Activated CD4-positive, alpha-beta T cell treated with anti-CD3 and anti-CD28 coated beads, Interleukin-10, Interleukin-2, amounts not matched to agents 100 ng/mL and 50 ng/mL, durations not matched to agents 16 hours and 8 hours (primary cell): ENCODE measurements around the gene NPAS4.
"Not testable (repeated sequence)": the region's sequence is repeated elsewhere in the genome, so short reads cannot be mapped to it uniquely, and the experiment has no call there.

Experiments
- DNase-seq: peaks from one replicate; pipeline ENCODE4 v3.0.0-alpha.2; 2020

Gene NPAS4

GRCh38 chr11:66418168-66418985, 2.5 kb upstream of the NPAS4 start:
- DNase-seq, result peak; percentile 82

- DNase-seq, result no peak
Measured at GRCh38 chr11:66418986-66419308, 1.9 kb upstream of the NPAS4 start.

GRCh38 chr11:66419825-66420224, 1.0 kb upstream of the NPAS4 start:
- no peak for DNase-seq

- DNase-seq, result peak; percentile 83
Measured at GRCh38 chr11:66421492-66422205, 814 bp downstream of the NPAS4 start.

- no peak for DNase-seq
Measured at GRCh38 chr11:66426314-66426713, 5.5 kb downstream of the NPAS4 start.

- DNase-seq, result no peak
Measured at GRCh38 chr11:66428933-66429332, 8.1 kb downstream of the NPAS4 start.

GRCh38 chr11:66429983-66430602, 9.3 kb downstream of the NPAS4 start:
- peak; percentile 80 for DNase-seq

GRCh38 chr11:66431287-66431686, 10.5 kb downstream of the NPAS4 start:
- not testable (repeated sequence) for DNase-seq

- not testable (repeated sequence) for DNase-seq
Measured at GRCh38 chr11:66431871-66432329, 11.1 kb downstream of the NPAS4 start.

- DNase-seq, result no peak
Measured at GRCh38 chr11:66432597-66432996, 11.8 kb downstream of the NPAS4 start.

- no peak for DNase-seq
Measured at GRCh38 chr11:66437979-66438503, 17.2 kb downstream of the NPAS4 start.

- peak; percentile 95 for DNase-seq
Measured at GRCh38 chr11:66438504-66439466, 17.9 kb downstream of the NPAS4 start, which contains the start of gene MRPL11. TSS of gene MRPL11 (minus strand) at chr11:66438848. CDS start at chr11:66438754, 94 bp downstream.

- DNase-seq, result not testable (repeated sequence)
Measured at GRCh38 chr11:66440101-66440939, 19.5 kb downstream of the NPAS4 start.

GRCh38 chr11:66440940-66441282, 20.1 kb downstream of the NPAS4 start:
- DNase-seq, result not testable (repeated sequence)

GRCh38 chr11:66443602-66444001, 22.8 kb downstream of the NPAS4 start:
- DNase-seq, result no peak

GRCh38 chr11:66447012-66447411, 26.2 kb downstream of the NPAS4 start:
- DNase-seq, result no peak

- no peak for DNase-seq
Measured at GRCh38 chr11:66448523-66448922, 27.7 kb downstream of the NPAS4 start.

GRCh38 chr11:66450560-66450959, 29.7 kb downstream of the NPAS4 start:
- DNase-seq, result no peak

GRCh38 chr11:66451663-66452062, 30.8 kb downstream of the NPAS4 start:
- no peak for DNase-seq

GRCh38 chr11:66454247-66454646, 33.4 kb downstream of the NPAS4 start:
- peak; percentile 23 for DNase-seq

- no peak for DNase-seq
Measured at GRCh38 chr11:66454828-66455227, 34.0 kb downstream of the NPAS4 start.
